Glutamatergic neuron (in vitro differentiated cells): ENCODE measurements around the gene PRPH. TPM values are rescaled to one million over a fixed set of nuclear protein-coding genes. Genes with fewer than 3 reads are reported as not detected.
A peak's percentile ranks its signal among the peaks of the same experiment; 100 is the strongest.

ENCODE experiments used
- DNase-seq: peaks from one replicate; pipeline ENCODE4 v3.0.0; 2022
- H3K27ac Mint-ChIP-seq: one replicate; pipeline ENCODE4 v1.8.0; 2020; ENCODE audit warnings: mild to moderate bottlenecking, mixed read lengths, inconsistent platforms; ENCODE audit not compliant: unreplicated experiment
- H3K27me3 Mint-ChIP-seq: one replicate; pipeline ENCODE4 v1.8.0; 2020; ENCODE audit warnings: mild to moderate bottlenecking, moderate library complexity, mixed read lengths, inconsistent platforms; ENCODE audit not compliant: unreplicated experiment
- H3K36me3 Mint-ChIP-seq: one replicate; pipeline ENCODE4 v1.8.0; 2020; ENCODE audit warnings: mild to moderate bottlenecking, mixed read lengths, inconsistent platforms; ENCODE audit not compliant: unreplicated experiment
- H3K4me1 Mint-ChIP-seq: one replicate; pipeline ENCODE4 v1.8.0; 2020; ENCODE audit warnings: mild to moderate bottlenecking, low read depth, mixed read lengths, inconsistent platforms; ENCODE audit not compliant: unreplicated experiment
- H3K4me3 Mint-ChIP-seq: one replicate; pipeline ENCODE4 v1.8.0; 2020; ENCODE audit warnings: mild to moderate bottlenecking, mixed read lengths, inconsistent platforms; ENCODE audit not compliant: unreplicated experiment
- H3K9me3 Mint-ChIP-seq: one replicate; pipeline ENCODE4 v1.8.0; 2020; ENCODE audit warnings: mild to moderate bottlenecking, moderate library complexity, mixed read lengths, inconsistent platforms; ENCODE audit not compliant: unreplicated experiment
- CTCF ChIP-seq: fragments of 200-600 bp; sonication (generic); IDR thresholded peaks from one replicate; pipeline ENCODE4 v1.5.0; 2021; ENCODE audit not compliant: partially characterized antibody, unreplicated experiment
- total RNA-seq: library from RNA; stranded (reverse); fragmentation: NEBNext Ultra II Directional; extraction: Animal tissue kit (Norgen Biotek cat#: 25700); gene quantifications from one replicate; pipeline ENCODE4 v1.2.1, GENCODE V29; 2021; ENCODE audit not compliant: unreplicated experiment

PRPH gene
- total RNA-seq, 1 donor from 2014 or later = 2,189 TPM

GRCh38 chr12:49335118-49335954 lies 40.4 kb downstream of the PRPH start:
- no peak overlapping the region for H3K27ac Mint-ChIP-seq
- peaks cover 13% of the 10 kb centered on the region for H3K9me3 Mint-ChIP-seq
- peaks cover 25% of the 10 kb centered on the region for H3K4me1 Mint-ChIP-seq
- DNase-seq = no peak
- peaks cover 41% of the 10 kb centered on the region for H3K27me3 Mint-ChIP-seq
- H3K36me3 Mint-ChIP-seq = no peaks in the 10 kb centered on the region
- no peak for TF ChIP-seq CTCF
- H3K4me3 Mint-ChIP-seq = peak overlapping the region; percentile 67

DNA sequence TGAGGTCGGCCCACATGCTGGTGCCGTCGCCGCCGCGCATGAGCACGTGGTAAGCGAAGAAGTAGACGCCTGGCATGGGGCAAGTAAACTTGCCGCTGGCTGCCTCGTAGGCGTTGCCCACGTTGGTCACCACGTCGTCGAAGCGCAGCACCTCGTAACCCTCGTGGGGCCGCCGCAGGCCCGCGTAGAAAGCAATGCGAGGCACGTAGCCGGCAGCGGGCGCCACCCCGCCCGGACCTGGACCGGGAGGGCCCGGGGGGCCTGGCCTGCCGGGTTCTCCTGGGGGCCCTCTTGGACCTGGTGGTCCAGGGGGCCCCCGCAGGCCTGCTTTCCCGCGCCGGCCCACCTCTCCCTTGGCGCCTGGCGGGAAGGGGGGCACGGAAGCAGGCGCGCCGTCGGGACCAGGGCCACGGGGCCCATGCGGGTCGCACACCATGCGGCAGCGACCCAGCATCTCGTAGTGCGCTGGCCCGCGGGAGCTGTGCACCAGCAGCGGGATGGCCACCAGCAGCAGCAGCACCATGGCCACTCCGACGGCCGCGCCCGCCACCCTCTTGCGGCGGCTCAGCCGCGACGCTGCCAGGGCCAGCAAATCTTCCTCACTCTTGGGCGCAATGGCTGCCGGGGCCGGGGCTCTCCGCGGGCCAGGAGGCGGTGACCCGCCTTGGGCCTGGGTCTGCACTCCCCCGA lies 41.2 kb downstream of the PRPH start:
- no peaks in the 10 kb centered on the region for H3K36me3 Mint-ChIP-seq
- H3K27me3 Mint-ChIP-seq = peaks cover 46% of the 10 kb centered on the region
- no peak for TF ChIP-seq CTCF
- no peak for DNase-seq
- no peak overlapping the region for H3K27ac Mint-ChIP-seq
- H3K4me1 Mint-ChIP-seq = peaks cover 31% of the 10 kb centered on the region
- H3K4me3 Mint-ChIP-seq = no peak overlapping the region
- H3K9me3 Mint-ChIP-seq = peaks cover 14% of the 10 kb centered on the region

- Mint-ChIP-seq H3K36me3 (no peaks in the 10 kb centered on the region), H3K9me3 (peaks cover 14% of the 10 kb centered on the region), H3K27me3 (peaks cover 44% of the 10 kb centered on the region), H3K4me3 (peak within 1 kb of the TSS; percentile 35), H3K4me1 (peaks cover 31% of the 10 kb centered on the region), H3K27ac (peak within 1 kb of the TSS; percentile 16)
- peak; percentile 98 for TF ChIP-seq CTCF
- peak; percentile 94 for DNase-seq
Measured at GRCh38 chr12:49336645-49337584, 42.0 kb downstream of the PRPH start, which contains the start of gene C1QL4. Gene C1QL4 (minus strand): TSS chr12:49337188. CDS start chr12:49336477, 711 bp downstream.

DNA sequence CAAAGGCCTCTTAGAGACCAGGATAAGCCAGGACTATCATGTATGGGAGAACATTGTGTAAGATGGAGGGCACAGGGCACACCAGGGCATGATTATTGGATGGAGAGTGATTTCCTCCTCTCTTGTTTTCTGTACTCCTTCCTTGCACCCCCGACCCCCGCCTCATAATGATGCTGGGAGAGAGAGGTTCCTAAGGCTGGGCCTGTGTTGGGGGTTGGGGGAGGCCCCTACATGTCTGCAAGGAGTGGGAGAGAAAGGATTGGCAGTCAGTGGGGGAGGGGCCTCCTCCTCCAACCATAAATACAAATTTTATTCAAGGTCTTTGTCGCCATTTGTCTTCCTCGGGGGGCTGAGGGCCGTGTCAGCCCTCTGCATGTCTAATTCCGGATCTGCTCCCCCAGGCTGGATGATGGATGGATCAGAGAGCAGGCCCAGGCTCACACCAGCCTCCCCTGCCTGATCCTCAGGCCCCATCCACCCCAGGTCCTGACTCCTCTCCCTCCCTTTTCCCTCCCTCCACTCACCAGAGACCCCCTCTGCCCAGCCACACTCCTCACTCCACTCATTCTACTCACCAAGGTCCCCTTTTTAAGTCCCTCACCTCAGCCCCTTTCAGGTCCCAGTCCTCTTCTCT lies 44.0 kb downstream of the PRPH start:
- H3K36me3 Mint-ChIP-seq = no peaks in the 10 kb centered on the region
- no peak for TF ChIP-seq CTCF
- peaks cover 14% of the 10 kb centered on the region for H3K9me3 Mint-ChIP-seq
- H3K27ac Mint-ChIP-seq = no peak overlapping the region
- peaks cover 35% of the 10 kb centered on the region for H3K4me1 Mint-ChIP-seq
- peak overlapping the region; percentile 11 for H3K4me3 Mint-ChIP-seq
- no peak for DNase-seq
- H3K27me3 Mint-ChIP-seq = peaks cover 41% of the 10 kb centered on the region
